H1 (cell line): ENCODE data around the gene PSORS1C1. TPM values are rescaled to one million over a fixed set of nuclear protein-coding genes. Genes with fewer than 3 reads are reported as not detected.
A peak's percentile ranks its signal among the peaks of the same experiment; 100 is the strongest.

Experiments used
- CTCF ChIA-PET: fragments of 300-600 bp; sonication (Branson Sonifier 250); formaldehyde crosslinking; loops from one replicate; lab custom pipeline; 2021; ENCODE audit not compliant: partially characterized antibody; lab: Charles Lee
- POLR2A ChIA-PET: fragments of 300-600 bp; sonication (Branson Sonifier 250); formaldehyde crosslinking; loops from one replicate; lab custom pipeline; 2021; ENCODE audit warnings: inconsistent platforms; ENCODE audit not compliant: partially characterized antibody; lab: Charles Lee
- DNase-seq, 2 experiments: peaks; one replicate each; pipeline versions ENCODE4 v3.0.0 to v3.0.0-alpha.2; 2010 to 2022; ENCODE audit warnings: low spot score in 2 of 2, low read depth in 1 of 2, mixed read lengths in 1 of 2
- FAIRE-seq: peaks from 2 replicates; lab custom pipeline; 2011; peaks lifted over from hg19 to GRCh38; lab: Jason Lieb, UNC
- H2AFZ ChIP-seq: 2 replicates; pipeline ENCODE4 v1.8.1; 2012; ENCODE audit warnings: low read length, inconsistent platforms
- H2AK5ac ChIP-seq: 2 replicates; pipeline ENCODE4 v1.6.1; 2013; ENCODE audit warnings: low read depth, low read length
- H2BK120ac ChIP-seq: replicated peaks from 2 replicates; pipeline ENCODE3; 2013; ENCODE audit warnings: low read depth, low read length, inconsistent platforms
- H2BK12ac ChIP-seq: 2 replicates; pipeline ENCODE4 v1.6.1; 2013; ENCODE audit warnings: low read depth, low read length
- H2BK15ac ChIP-seq: 2 replicates; pipeline ENCODE4 v1.6.1; 2013; ENCODE audit warnings: low read length
- H2BK20ac ChIP-seq: 2 replicates; pipeline ENCODE4 v1.6.1; 2013; ENCODE audit warnings: low read length
- H2BK5ac ChIP-seq: 2 replicates; pipeline ENCODE4 v1.6.1; 2013; ENCODE audit warnings: low read depth, low read length
- H3K14ac ChIP-seq: 2 replicates; pipeline ENCODE4 v1.6.1; 2013; ENCODE audit warnings: inconsistent platforms; ENCODE audit not compliant: insufficient read length
- H3K18ac ChIP-seq: 2 replicates; pipeline ENCODE4 v1.6.1; 2013; ENCODE audit warnings: low read length; ENCODE audit errors: extremely low read depth
- H3K23ac ChIP-seq: 2 replicates; pipeline ENCODE4 v1.6.1; 2013; ENCODE audit warnings: inconsistent platforms; ENCODE audit not compliant: insufficient read length
- H3K23me2 ChIP-seq: 2 replicates; pipeline ENCODE4 v1.6.1; 2013; ENCODE audit warnings: low read depth, low read length
- H3K27ac ChIP-seq: 2 replicates; pipeline ENCODE4 v1.6.1; 2011; ENCODE audit warnings: low read depth, low read length, inconsistent platforms
- H3K27me3 ChIP-seq, 4 experiments: replicated peaks in 1 of 4; 1 replicate in 1 of 4; 2 replicates in 3 of 4; pipeline versions ENCODE4 v1.6.1 to v1.8.1; 2011 to 2013; ENCODE audit warnings: low read length in 3 of 4, mild to moderate bottlenecking in 3 of 4, inconsistent platforms in 2 of 4, mixed read lengths in 2 of 4, moderate library complexity in 1 of 4; ENCODE audit not compliant: control insufficient read depth in 3 of 4, insufficient read depth in 3 of 4; ENCODE audit errors: extremely low read depth in 1 of 4
- H3K36me3 ChIP-seq, 4 experiments: 2 replicates each; pipeline versions ENCODE4 v1.6.1 to v1.8.1; 2011 to 2013; ENCODE audit warnings: mild to moderate bottlenecking in 4 of 4, low read length in 3 of 4, moderate library complexity in 2 of 4, control low read depth in 1 of 4, inconsistent platforms in 1 of 4; ENCODE audit not compliant: insufficient read depth in 4 of 4, control insufficient read depth in 2 of 4
- H3K4ac ChIP-seq: replicated peaks from 2 replicates; pipeline ENCODE3; 2013; ENCODE audit warnings: low read length, low read depth, mixed read lengths, inconsistent platforms; ENCODE audit not compliant: insufficient read length
- H3K4me1 ChIP-seq, 4 experiments: replicated peaks in 1 of 4; 1 replicate in 1 of 4; 2 replicates in 3 of 4; pipeline versions ENCODE4 v1.6.1 to v1.8.1; 2011 to 2013; ENCODE audit warnings: low read length in 3 of 4, inconsistent platforms in 2 of 4, mixed read lengths in 1 of 4; ENCODE audit not compliant: insufficient read depth in 4 of 4, control insufficient read depth in 3 of 4
- H3K4me2 ChIP-seq, 2 experiments: 2 replicates each; pipeline versions ENCODE4 v1.6.1 to v1.8.1; 2011 to 2013; ENCODE audit warnings: low read depth in 2 of 2, low read length in 2 of 2, control low read depth in 1 of 2, inconsistent platforms in 1 of 2, mild to moderate bottlenecking in 1 of 2; ENCODE audit not compliant: insufficient read depth in 1 of 2
- H3K4me3 ChIP-seq, 4 experiments: fragments of 200-600, 300-600 bp in 1 of 4; sonication (generic), shearing (Covaris generic), sonication (Bioruptor Twin) in 1 of 4; 2 replicates each; pipeline versions ENCODE4 v1.5.1 to v1.8.1; 2011 to 2016; ENCODE audit warnings: low read length in 4 of 4, low read depth in 3 of 4, control low read depth in 2 of 4, inconsistent platforms in 2 of 4, mild to moderate bottlenecking in 2 of 4, mixed read lengths in 1 of 4, moderate library complexity in 1 of 4; ENCODE audit not compliant: insufficient read depth in 2 of 4; ENCODE audit errors: extremely low read depth in 1 of 4
- H3K56ac ChIP-seq: replicated peaks from 2 replicates; pipeline ENCODE3; 2013; ENCODE audit warnings: low read depth, mild to moderate bottlenecking, mixed read lengths, low read length, inconsistent platforms; ENCODE audit not compliant: insufficient read length
- H3K79me1 ChIP-seq: 2 replicates; pipeline ENCODE4 v1.6.1; 2013; ENCODE audit warnings: low read depth, low read length, control low read depth
- H3K79me2 ChIP-seq, 2 experiments: 2 replicates each; pipeline versions ENCODE4 v1.6.1 to v1.8.1; 2012 to 2013; ENCODE audit warnings: low read length in 2 of 2, mild to moderate bottlenecking in 2 of 2, inconsistent platforms in 1 of 2; ENCODE audit not compliant: insufficient read depth in 2 of 2, control insufficient read depth in 1 of 2
- H3K9ac ChIP-seq, 4 experiments: replicated peaks in 1 of 4; 1 replicate in 1 of 4; 2 replicates in 3 of 4; pipeline versions ENCODE4 v1.6.1 to v1.8.1; 2011 to 2013; ENCODE audit warnings: low read depth in 3 of 4, low read length in 3 of 4, control low read depth in 2 of 4, mild to moderate bottlenecking in 2 of 4, moderate library complexity in 2 of 4, inconsistent platforms in 1 of 4; ENCODE audit errors: extremely low read depth in 1 of 4
- H3K9me3 ChIP-seq, 2 experiments: 2 replicates each; pipeline versions ENCODE4 v1.6.1 to v1.8.1; 2012 to 2013; ENCODE audit warnings: mild to moderate bottlenecking in 2 of 2, moderate library complexity in 2 of 2, control low read depth in 1 of 2, inconsistent platforms in 1 of 2, low read depth in 1 of 2, low read length in 1 of 2, mixed read lengths in 1 of 2; ENCODE audit not compliant: insufficient read depth in 2 of 2
- H4K20me1 ChIP-seq, 2 experiments: replicated peaks in 1 of 2; 2 replicates each; pipeline versions ENCODE3 to v1.8.1; 2011 to 2013; ENCODE audit warnings: inconsistent platforms in 2 of 2, low read length in 2 of 2, mild to moderate bottlenecking in 1 of 2; ENCODE audit not compliant: insufficient read depth in 2 of 2, control insufficient read depth in 1 of 2
- H4K5ac ChIP-seq: 2 replicates; pipeline ENCODE4 v1.6.1; 2013; ENCODE audit warnings: low read length, low read depth, mixed read lengths, inconsistent platforms; ENCODE audit not compliant: insufficient read length
- H4K8ac ChIP-seq: 2 replicates; pipeline ENCODE4 v1.8.0; 2013; ENCODE audit warnings: mild to moderate bottlenecking, moderate library complexity, low read length, inconsistent platforms; ENCODE audit not compliant: insufficient read depth; ENCODE audit errors: extremely low read depth
- H4K91ac ChIP-seq: replicated peaks from 2 replicates; pipeline ENCODE3; 2013; ENCODE audit warnings: low read length, mixed read lengths, inconsistent platforms; ENCODE audit not compliant: insufficient read length
- ASH2L ChIP-seq: fragments of 200-600, 300-600 bp; sonication (generic); IDR thresholded peaks from one replicate; pipeline ENCODE4 v1.7.1; 2017; ENCODE audit warnings: low read length
- CEBPB ChIP-seq: IDR thresholded peaks from 2 replicates; pipeline ENCODE4 v1.6.1; 2012; ENCODE audit warnings: low read depth, low read length
- EZH2 ChIP-seq: fragments of 200-600 bp; sonication (generic); IDR thresholded peaks from 2 replicates; pipeline ENCODE4 v1.7.1; 2012; ENCODE audit warnings: low read depth, mild to moderate bottlenecking, moderate library complexity, low read length, inconsistent platforms; ENCODE audit not compliant: severe bottlenecking
- MAFK ChIP-seq: IDR thresholded peaks from 2 replicates; pipeline ENCODE4 v1.6.1; 2012; ENCODE audit warnings: low read depth, mild to moderate bottlenecking, improper control_type of control experiment, low read length
- NANOG ChIP-seq: IDR thresholded peaks from 2 replicates; pipeline ENCODE4 v1.6.1; 2011; ENCODE audit warnings: low read length, low read depth, mild to moderate bottlenecking, inconsistent platforms; ENCODE audit not compliant: insufficient read depth, poor library complexity, severe bottlenecking
- PHF8 ChIP-seq: fragments of 200-600 bp; sonication (generic); conservative IDR thresholded peaks from 2 replicates; pipeline ENCODE4 v1.7.1; 2012; ENCODE audit warnings: low read depth, mild to moderate bottlenecking, inconsistent platforms, low read length, moderate library complexity
- RFX5 ChIP-seq: IDR thresholded peaks from 2 replicates; pipeline ENCODE4 v1.6.1; 2011; ENCODE audit warnings: low read depth, low read length, improper control_type of control experiment, borderline replicate concordance
- SIRT6 ChIP-seq: IDR thresholded peaks from one replicate; pipeline ENCODE4 v1.7.1; 2012; ENCODE audit warnings: low read length, inconsistent platforms
- TAF7 ChIP-seq: optimal IDR thresholded peaks from 2 replicates; pipeline ENCODE3; 2011; ENCODE audit warnings: low read depth, mild to moderate bottlenecking, inconsistent platforms, low read length, moderate library complexity, borderline replicate concordance
- WGBS, 2 experiments: shearing (Covaris generic) in 1 of 2; methylation state at CpG; one replicate each; pipeline versions ENCODE4 v1.1.6 to v1.1.7; 2013 to 2015; ENCODE audit warnings: low lambda C conversion rate in 2 of 2, mixed read lengths in 2 of 2, inconsistent platforms in 1 of 2, low coverage in 1 of 2, missing lambda C conversion rate in 1 of 2; ENCODE audit not compliant: insufficient replicate concordance in 2 of 2, insufficient coverage in 1 of 2, insufficient read length in 1 of 2; ENCODE audit errors: extremely low coverage in 1 of 2, missing lambda C conversion rate in 1 of 2; 5-methylcytosine and 5-hydroxymethylcytosine counted together
- polyA plus RNA-seq, 7 experiments: library from polyadenylated mRNA; depleted of rRNA in 3 of 7; stranded (reverse) in 5 of 7; unstranded in 2 of 7; fragments of >200 nt in 5 of 7; fragments of 200-250 nt in 2 of 7; gene quantifications; 1 replicate in 5 of 7; 2 replicates in 1 of 7; 4 replicates in 1 of 7; pipeline versions ENCODE4 v1.2.1 to v1.2.3, GENCODE V29; 2011 to 2013; ENCODE audit warnings: missing spikeins in 2 of 7, mixed read lengths in 2 of 7
- total RNA-seq: library from RNA; stranded (reverse); fragmentation: NEBNext Ultra II Directional; extraction: Animal tissue kit (Norgen Biotek cat#: 25700); gene quantifications from 2 replicates; pipeline ENCODE4 v1.2.1, GENCODE V29; 2021
- TF ChIP-seq, protein P1 (sequence below): IDR thresholded peaks from 2 replicates; pipeline ENCODE4 v1.6.1; 2012; ENCODE audit warnings: inconsistent platforms
- TF ChIP-seq, protein P2 (sequence below): IDR thresholded peaks from 2 replicates; pipeline ENCODE4 v1.6.1; 2011; ENCODE audit warnings: low read length, improper control_type of control experiment

Gene PSORS1C1
- total and polyA plus RNA-seq, 2 of the 8 experiments (the other 6 are each of a cell fraction or from before 2014, with no cell fraction given), result 0.12 to 0.52 TPM

DNA sequence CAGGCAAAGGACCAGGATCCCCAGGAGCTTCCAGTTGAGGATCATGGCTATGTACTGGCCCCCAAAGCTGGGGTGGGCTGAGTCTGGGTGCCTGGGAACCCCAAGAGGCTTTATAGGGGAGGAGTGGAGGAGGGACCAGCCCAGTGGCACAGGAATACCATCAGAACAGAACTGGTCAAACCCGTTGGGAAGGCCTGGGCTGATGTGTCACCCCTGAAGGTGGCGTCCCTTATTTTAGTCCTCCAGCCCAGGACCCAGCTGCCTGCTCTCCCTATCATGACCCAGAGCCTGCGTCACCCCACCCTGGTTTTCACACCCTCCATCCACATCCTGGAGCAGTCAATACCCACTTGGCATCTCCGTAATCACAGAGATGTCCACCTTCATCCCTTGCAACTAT is 24.4 kb downstream of the PSORS1C1 start, which contains the start of gene PSORS1C2:
PSORS1C2 (minus strand) TSS at position 85 of the 400 bp plus-strand sequence; CDS start at position 45, 40 bp downstream.
- Histone ChIP-seq H4K20me1 (no peaks in the 10 kb centered on the region), H3K79me2 (no peaks in the 10 kb centered on the region), H3K27ac (no peak within 1 kb of the TSS), H3K23me2 (no peaks in the 10 kb centered on the region), H2BK15ac (peak within 1 kb of the TSS; percentile 100), H3K9me3 (no peaks in the 10 kb centered on the region), H3K9ac (no peak within 1 kb of the TSS), H3K79me1 (no peaks in the 10 kb centered on the region), H2BK120ac (peak within 1 kb of the TSS; percentile 58), H3K4me3 (no peak within 1 kb of the TSS), H3K4me1 (peaks cover 0 to 20% (median 15%) of the 10 kb centered on the region in 4 experiments; a peak in 6 of 7 replicates), H4K8ac (peak within 1 kb of the TSS; percentile 12; the same call in 1 of the 2 replicates), H3K14ac (no peak within 1 kb of the TSS), H2BK5ac (peak within 1 kb of the TSS; percentile 89; the same call in 1 of the 2 replicates), H3K4ac (peak within 1 kb of the TSS; percentile 75), H3K27me3 (0 out of 7 replicates have a peak, but pooled peaks cover 0 to 2% (median 0%) of the 10 kb centered on the region in 4 experiments), H4K5ac (no peak within 1 kb of the TSS), H3K56ac (no peak within 1 kb of the TSS), H2BK12ac (peak within 1 kb of the TSS; percentile 96), H3K4me2 (peak within 1 kb of the TSS; percentile 4 to 35), H3K18ac (peak within 1 kb of the TSS; percentile 86), H2BK20ac (peak within 1 kb of the TSS; percentile 98; the same call in 1 of the 2 replicates), H2AK5ac (peak within 1 kb of the TSS; percentile 67; the same call in 1 of the 2 replicates), H3K36me3 (peaks cover 0 to 14% (median 0%) of the 10 kb centered on the region in 4 experiments; a peak in 2 of 8 replicates), H4K91ac (peak within 1 kb of the TSS; percentile 95), H3K23ac (no peak within 1 kb of the TSS), H2AFZ (peak within 1 kb of the TSS; percentile 27)
- WGBS, 2 experiments, result 94% methylated on average over 4 of the region's 4 CpGs; no CpG with 5 or more reads in 1 of the 2 experiments
- DNase-seq (no peak), FAIRE-seq (no peak)
- ChIA-PET POLR2A (interaction anchor here (1.2 to 68.5 kb wide), 3 partner anchors 9 to 170 kb away, joined by 3 to 2251 read pairs (median 2251); partner anchors contain the start of genes CCHCR1, CDSN, POU5F1 and PSORS1C1), CTCF (interaction anchor here (0.6 to 16.4 kb wide), 17 partner anchors 9 to 386 kb away, joined by 3 to 170 read pairs (median 4); partner anchors contain the start of genes C6orf15, CCHCR1 and TCF19)
- TF ChIP-seq TAF7 (no peak), ASH2L (no peak), RFX5 (no peak), EZH2 (no peak), NANOG (no peak), SIRT6 (no peak), PHF8 (no peak), CEBPB (no peak), MAFK (no peak)
- TF ChIP-seq, protein P1, sequence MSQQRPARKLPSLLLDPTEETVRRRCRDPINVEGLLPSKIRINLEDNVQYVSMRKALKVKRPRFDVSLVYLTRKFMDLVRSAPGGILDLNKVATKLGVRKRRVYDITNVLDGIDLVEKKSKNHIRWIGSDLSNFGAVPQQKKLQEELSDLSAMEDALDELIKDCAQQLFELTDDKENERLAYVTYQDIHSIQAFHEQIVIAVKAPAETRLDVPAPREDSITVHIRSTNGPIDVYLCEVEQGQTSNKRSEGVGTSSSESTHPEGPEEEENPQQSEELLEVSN, result no peak
- TF ChIP-seq, protein P2, sequence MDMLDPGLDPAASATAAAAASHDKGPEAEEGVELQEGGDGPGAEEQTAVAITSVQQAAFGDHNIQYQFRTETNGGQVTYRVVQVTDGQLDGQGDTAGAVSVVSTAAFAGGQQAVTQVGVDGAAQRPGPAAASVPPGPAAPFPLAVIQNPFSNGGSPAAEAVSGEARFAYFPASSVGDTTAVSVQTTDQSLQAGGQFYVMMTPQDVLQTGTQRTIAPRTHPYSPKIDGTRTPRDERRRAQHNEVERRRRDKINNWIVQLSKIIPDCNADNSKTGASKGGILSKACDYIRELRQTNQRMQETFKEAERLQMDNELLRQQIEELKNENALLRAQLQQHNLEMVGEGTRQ, result no peak
